Esophagus muscularis mucosa (tissue), 3 donors: Measurements from ENCODE around the gene OGFOD2.

Source experiments
- POLR2A ChIP-seq: fragments of 450-650 bp; IDR thresholded peaks from one replicate; pipeline ENCODE4 v1.6.1; 2017; ENCODE audit warnings: antibody characterized with exemption, moderate library complexity, mild to moderate bottlenecking, low read depth
- TF ChIP-seq, protein P1 (sequence below), 3 experiments: fragments of 200-600 bp in 2 of 3; fragments of 450-650 bp in 1 of 3; sonication (generic) in 2 of 3; IDR thresholded peaks; one replicate each; pipeline ENCODE4 v1.5.1; 2017 to 2019; ENCODE audit warnings: antibody characterized with exemption in 3 of 3, mild to moderate bottlenecking in 2 of 3, moderate library complexity in 1 of 3

DNA sequence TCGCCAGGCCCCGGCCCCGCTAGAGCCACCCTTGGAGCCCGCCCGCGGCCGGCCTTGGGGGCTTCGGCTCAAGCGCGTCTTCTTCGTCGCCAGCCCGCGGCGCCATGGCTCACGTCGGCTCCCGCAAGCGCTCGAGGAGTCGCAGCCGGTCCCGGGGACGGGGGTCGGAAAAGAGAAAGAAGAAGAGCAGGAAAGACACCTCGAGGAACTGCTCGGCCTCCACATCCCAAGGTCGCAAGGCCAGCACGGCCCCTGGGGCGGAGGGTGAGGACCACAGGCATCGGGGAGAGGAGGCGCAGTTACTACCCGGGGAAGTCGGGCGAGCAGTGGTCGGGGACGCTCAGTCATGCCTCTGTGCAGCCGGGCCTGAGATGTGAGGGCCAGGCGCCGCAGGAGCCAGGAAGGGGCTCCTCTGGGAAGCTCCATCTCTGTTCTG is 6.0 kb downstream of the OGFOD2 start:
- TF ChIP-seq, protein P1, sequence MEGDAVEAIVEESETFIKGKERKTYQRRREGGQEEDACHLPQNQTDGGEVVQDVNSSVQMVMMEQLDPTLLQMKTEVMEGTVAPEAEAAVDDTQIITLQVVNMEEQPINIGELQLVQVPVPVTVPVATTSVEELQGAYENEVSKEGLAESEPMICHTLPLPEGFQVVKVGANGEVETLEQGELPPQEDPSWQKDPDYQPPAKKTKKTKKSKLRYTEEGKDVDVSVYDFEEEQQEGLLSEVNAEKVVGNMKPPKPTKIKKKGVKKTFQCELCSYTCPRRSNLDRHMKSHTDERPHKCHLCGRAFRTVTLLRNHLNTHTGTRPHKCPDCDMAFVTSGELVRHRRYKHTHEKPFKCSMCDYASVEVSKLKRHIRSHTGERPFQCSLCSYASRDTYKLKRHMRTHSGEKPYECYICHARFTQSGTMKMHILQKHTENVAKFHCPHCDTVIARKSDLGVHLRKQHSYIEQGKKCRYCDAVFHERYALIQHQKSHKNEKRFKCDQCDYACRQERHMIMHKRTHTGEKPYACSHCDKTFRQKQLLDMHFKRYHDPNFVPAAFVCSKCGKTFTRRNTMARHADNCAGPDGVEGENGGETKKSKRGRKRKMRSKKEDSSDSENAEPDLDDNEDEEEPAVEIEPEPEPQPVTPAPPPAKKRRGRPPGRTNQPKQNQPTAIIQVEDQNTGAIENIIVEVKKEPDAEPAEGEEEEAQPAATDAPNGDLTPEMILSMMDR (IDR thresholded peaks at IDR 0.05) = no peak
- TF ChIP-seq POLR2A = no peak
